HG03460 (cell line): ENCODE data around the gene CDC45.

Experiments
- ATAC-seq: cut with Tn5 transposase; IDR thresholded peaks from one replicate; pipeline ENCODE4 v1.9.1; 2021; ENCODE audit not compliant: unreplicated experiment

CDC45 gene

DNA sequence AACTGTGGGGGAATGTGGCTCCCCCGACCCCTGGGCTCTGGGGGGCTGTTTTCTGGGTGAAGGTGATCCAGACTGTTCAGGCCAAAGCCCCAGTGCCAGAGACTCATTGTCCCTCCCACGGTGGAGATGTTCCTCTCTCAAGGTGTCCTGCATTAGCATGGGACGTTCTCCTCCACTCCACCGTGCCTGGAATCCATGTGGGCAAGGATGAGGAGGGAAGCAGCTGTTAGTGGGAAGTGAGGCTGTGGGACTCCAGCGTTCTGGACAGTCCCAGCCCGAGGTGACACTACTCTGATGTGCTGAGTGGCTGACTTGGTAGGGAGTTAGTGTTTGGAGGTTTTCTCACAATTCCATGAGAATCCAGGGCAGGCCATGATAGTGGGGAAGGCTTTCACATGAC is 75.9 kb downstream of the CDC45 start:
- ATAC-seq = no peak

DNA sequence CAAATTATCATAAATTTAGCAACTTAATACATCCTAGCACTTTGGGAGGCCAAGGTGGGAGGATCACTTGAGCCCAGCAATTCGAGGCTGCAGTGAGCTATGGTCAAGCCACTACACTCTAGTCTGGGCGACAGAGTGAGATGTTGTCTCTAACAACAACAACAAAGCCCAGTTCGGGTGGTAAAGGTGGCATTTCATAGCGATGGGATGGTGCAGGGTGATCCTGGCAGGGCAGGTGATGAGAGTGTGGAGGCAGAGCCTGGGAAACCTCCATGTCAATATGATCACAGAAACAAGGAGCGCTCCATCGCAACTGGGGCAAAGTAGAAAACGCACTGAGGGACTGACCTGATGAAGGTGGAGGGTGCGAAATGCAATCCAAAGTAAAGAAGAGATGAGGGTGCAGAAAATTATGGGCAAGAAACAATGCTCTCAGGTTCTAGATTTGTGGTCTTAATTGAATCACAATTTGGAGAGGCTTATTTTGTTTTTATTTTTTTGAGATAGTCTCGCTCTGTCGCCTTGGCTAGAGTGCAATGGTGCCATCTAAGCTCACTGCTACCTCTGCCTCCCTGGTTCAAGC is 77.3 kb downstream of the CDC45 start:
- ATAC-seq = no peak

DNA sequence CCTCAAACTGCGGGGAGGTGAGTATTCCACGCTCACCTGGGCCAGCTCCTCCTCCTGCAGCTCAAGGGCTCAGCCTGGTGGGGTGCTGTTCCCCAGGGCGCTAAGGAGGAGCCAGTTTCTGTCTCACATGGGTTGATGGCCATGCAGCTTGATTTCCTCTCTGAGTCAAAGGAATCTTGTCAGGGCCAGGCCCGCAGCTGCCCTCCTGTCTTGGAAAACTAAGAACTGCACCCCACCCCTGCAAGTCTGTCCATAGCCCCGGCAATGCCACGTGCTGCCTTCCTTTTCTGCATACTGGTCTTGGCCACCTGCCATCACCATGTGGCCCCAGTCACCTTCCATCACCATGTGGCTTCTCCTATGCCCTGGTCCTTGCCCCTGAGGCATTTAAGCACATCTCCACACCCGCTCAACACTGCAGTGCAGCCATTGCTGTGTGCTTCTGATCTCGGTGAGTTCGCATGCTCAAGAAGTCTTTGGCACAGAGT is 79.6 kb downstream of the CDC45 start:
- no peak for ATAC-seq

DNA sequence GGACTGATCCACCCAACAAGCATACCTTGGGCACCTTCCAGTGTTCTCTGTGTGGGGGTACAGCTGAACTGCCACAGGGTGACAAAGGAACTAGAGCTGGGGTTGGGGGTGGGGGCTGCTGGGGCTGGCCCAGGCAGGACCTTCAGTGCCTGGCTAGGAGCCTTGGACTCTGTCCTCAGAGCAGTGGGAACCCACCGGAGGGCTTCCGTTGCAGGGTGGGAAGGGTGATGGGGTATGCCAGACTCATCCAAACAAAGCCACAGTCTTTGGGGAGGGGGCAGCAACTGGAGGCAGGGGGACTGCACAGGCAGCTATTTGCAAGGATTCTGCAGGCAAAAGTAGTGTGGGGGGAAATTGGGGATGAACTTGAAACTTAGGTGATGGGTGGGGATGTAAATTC is 80.2 kb downstream of the CDC45 start:
- ATAC-seq = no peak

DNA sequence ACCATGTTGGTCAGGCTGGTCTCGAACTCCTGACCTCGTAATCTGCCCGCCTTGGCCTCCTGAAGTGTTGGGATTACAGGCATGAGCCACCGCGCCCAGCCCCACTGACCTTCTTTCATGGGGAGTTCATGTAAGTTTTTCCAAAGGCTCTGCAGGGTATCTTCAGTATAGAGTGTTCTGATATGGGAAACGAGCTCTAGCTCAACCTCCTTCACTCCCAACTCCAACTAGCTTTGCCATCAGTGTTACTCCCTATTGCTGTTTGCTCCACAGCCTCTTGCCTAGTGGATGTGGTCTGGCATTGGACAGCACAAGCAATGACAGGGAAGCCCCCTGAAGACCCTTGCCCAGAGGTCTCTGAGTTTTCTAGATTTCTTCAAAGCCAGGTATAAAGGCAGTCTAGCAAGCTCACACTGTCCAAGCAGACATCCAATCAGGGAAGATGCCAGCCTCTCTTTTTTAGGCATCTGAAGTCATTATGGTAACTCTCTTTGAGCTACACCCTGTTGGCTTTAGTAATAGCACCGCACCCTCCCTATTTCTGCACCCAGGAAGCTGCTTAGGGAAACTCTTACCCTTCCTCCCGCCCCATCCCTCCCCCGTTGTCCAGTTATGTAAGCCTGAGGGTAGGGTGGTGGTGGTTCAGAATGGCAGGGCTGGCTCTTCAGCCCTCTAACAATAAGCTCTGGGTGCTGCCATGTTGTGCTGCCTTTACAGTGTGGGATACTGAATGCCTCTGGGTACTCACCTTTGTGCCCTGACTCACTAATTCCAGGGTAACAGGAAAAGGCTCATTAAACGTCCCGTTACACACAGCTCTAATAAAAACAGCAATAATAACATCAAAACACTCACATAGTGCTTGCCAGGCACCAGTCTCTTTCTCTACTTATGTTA is 85.9 kb downstream of the CDC45 start:
- no peak for ATAC-seq

DNA sequence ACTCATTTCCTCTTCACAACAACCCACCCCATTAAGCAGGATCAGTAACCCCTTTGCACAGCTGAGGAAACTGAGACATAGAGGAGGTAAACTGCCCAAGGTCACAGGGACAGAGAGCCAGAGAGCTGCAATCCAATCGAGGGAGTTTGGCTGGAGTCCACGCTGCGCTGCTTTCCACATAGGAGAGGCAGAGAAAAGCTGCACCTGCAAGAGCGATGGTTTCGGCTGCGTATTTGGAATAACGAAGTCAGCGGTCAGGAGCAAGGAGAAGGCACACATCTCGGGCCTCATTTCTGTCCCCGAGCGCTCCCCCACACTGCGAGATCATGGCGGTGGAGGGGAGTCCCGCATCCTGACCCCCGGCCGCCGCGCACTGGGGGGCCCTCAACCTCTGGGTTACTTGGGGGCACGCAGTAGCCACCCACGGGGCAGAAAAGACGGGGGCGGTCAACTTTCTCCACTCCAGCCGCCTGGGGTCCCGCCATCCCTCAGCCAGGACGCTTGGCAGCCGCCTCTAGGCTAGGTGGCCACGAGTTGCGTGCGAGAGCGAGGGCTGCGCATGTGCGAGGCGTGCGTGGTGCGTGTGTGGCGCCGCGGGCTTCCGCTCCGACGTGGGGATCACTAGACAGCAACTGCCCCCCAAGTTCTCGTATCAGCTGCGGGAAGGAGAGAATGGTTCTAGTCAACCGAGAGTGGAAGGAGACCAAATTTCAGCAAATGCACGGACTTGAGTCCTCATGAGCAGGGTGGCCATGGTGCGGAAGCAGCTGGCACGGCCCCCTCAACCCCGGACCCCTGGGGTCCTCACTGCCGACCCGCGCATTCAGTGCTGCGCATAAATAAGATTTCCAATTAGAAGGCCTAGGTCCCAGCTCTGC is 86.8 kb downstream of the CDC45 start:
- ATAC-seq = no peak

DNA sequence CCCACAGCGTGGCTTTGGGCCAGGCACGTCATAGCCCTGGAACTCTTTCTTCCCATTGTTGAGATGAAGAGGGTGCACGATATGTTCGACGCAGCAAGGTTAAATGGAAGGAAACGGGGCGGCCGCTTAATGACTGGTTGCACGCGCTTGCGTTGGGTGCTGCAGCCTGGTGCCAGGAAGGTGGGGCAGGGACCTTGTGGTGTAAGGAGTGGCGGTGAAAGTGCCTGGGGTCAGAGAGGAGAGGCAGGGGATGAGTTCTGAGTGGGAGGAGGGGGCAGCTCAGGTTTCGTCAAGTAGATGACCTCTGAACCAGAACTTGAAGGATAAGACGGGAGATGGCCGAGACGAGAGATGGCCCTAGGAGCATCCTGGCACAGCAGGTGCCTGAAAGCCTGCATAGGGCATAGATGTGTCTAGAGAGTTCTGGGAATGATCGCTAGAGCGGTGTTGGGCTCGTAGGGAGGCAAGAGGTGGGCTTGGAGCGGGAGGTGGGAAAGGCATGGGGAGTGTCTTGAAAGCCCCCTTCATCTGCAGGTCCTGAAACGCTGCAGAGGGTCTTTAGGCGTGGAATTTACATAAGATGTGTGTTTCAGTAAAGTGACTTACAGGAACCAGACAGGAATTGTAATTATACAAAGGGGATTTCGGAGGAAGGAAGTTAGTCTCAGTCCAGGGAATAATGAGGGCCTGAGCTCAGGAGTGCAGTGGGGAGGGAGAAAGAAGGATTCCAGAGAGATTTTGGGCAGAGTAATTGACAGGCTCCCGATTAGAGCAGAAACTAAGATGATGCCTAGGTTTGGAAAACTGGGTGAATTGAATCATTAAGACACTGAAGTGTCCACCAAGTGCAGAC is 87.7 kb downstream of the CDC45 start:
- ATAC-seq = no peak

DNA sequence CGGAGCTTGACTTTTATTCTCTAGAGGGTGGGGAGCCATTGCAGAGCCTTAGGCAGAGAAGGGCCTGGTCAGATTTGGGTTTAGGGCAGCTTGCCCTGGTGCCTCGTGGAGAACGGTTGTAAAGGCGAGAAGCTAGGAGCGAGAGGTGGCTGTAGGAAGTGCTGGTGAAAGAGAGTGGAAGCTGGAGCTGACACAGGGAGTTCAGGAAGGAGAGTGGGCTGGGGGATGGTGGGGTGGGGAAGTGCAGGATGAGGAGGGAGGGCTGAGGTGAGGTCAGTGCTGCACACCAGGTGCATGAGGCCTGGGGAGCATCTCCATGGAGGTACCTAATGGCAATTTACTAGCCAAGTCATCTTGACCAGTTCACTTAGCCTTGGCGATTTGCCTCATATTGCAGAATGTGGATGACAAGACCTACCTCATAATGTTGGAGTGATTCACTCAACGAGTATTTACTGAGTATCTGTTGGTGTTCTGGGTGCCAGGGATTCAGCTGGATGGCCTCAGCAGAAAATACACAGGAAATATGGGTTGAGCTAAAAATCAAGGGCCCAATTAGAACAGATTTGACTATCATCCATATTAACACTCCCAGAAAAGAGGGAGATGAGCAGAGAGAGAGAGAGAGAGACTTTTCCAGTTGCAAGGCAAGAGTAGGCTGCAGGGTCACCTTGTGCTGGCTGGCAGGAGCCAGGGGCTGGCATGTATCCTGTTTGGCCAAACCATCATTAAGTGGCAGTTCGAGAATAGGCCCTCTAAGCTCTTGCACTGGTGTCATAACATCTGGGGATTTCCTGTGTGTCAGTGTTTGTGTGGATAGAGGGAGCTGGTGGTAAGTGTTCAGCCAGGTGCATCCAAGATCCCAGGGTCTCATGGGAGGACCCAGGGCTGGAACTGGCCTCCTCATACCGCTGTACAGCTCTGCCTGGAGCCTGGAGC is 88.9 kb downstream of the CDC45 start:
- no peak for ATAC-seq

DNA sequence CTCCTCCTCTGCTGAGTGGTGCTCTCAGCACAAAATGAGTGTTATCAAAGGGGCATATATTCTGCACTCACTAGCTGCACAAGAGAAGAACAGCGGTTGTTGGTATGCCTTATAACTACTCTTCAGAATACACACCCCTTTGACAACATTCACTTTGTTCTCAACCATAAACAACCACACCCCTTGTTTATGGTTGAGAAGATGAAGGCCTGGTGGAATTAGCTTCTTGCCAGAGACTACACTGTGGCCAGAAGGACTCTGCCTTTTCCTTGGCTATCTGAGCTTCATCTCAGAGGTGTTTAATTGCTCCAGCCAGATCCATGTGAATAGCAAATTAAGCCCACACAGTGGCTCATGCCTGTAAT is 89.5 kb downstream of the CDC45 start:
- no peak for ATAC-seq

DNA sequence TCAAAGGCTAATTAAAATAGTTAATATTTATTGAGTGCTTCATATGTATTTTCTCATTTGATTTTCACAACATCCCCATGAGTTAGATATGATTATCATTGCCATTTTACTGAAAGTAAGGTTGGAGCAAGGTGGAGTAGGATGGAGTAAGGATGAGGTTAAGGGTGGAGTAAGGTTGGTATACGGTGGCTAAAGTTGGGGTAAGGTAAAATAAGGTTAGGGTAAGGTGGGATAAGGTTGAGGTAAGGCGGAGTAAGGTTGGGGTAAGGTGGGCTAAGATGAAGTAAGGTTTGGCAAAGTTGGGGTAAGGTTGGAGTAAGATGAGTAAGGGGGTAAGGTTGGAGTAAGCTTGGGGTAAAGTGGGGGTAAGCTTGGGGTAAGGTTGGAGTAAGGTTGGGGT is 90.3 kb downstream of the CDC45 start:
- ATAC-seq = no peak
